ENCODE data around the gene UGT2B28. TPM values are rescaled to one million over a fixed set of nuclear protein-coding genes. Genes with fewer than 3 reads are reported as not detected.
A peak's percentile ranks its signal among the peaks of the same experiment; 100 is the strongest.
"Not testable (repeated sequence)": the region's sequence is repeated elsewhere in the genome, so short reads cannot be mapped to it uniquely, and the experiment has no call there.

Gene UGT2B28
- total RNA-seq: not detected

DNA sequence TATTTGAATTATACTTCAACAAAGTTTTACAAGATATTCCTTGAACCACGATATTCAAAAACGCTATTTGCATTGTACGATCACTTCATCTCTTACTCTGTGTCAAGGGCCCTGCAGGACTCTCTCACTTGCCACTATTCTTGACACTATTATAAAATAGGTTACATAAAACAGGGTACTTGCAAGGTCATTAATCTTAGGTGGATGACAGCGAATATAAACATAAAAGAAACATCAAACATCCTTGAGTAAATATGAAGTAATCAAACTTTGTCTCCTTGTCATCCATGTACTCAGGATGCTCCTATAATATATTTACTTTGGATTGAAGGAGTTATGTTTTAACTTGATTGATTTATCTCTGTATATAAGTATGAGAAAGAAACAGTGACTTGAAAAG lies at the start of gene UGT2B28:
UGT2B28 (plus strand) TSS at position 395 of the 400 bp plus-strand sequence. CDS start 26 bp downstream, outside the sequence.
- not testable (repeated sequence) for DNase-seq (ENCODE audit: low spot score in 2 of 2); FAIRE-seq

DNA sequence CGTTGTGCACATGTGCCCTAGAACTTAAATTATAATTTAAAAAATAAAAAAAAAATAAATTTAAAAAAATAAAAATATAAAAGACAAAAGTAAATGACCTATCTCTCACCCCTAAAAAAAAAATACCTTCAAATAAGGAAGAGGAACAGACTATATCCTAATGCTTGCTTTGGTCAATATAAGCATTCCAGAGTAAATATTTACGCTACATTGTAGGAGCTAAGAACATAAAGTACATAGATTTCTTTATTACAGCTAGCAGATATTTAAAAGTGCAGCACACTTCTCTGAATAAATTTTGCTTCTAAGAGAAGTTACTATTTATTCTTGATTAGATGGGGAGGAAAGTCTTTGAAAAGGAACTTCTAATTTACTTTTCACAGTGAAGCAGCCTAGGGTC lies 41.2 kb upstream of the UGT2B28 start:
- DNase-seq (ENCODE audit: low spot score in 2 of 2) (no peak), FAIRE-seq (no peak)

DNA sequence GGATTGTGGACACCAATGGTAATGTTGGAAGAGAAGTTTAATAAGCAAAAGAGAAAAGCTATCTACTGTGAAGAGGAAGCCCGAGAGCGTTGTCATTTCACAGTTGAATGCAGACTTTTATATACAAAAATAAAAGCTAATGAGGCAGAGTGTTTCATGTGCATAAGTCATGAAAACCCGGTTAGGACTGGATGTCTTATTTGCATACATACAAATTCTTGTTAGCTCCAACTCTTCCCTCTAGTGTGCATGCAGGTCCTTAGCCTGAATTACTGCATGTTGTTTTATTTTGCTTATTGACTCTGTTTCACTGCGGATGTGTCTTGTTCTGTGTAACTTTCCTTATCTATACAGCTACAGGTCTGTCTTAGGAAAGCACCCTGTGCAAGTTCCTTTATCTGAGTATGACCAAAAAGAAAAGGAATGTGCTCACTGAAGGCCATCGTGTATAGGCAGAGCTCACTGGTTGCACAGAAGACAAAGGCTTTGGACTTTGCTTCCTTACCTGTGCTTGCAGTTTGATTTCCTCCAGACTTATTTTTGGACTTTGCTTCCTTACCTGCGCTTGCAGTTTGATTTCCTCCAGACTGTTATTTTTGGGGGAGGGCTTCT lies 40.6 kb upstream of the UGT2B28 start:
- DNase-seq (ENCODE audit: low spot score in 2 of 2): no peak
- no peak for FAIRE-seq

DNA sequence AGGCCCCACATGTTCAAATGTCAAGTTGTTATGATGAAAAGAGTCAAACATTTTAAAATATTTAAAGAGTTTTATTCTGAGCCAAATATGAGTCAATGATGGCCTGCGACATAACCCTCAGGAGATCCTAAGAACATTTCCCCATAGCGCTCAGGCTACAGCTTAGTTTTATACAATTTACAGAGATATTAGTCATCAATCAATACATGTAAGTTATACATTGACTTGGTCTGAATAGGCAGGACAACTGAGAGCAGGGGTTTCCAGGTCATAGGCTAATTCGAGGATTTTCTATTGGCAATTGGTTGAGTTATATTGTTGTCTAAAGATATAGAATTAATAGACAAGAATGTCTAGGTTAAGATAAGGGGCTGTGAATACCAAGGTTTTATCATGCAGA lies 39.5 kb upstream of the UGT2B28 start:
- FAIRE-seq; DNase-seq (ENCODE audit: low spot score in 2 of 2): not testable (repeated sequence)

DNA sequence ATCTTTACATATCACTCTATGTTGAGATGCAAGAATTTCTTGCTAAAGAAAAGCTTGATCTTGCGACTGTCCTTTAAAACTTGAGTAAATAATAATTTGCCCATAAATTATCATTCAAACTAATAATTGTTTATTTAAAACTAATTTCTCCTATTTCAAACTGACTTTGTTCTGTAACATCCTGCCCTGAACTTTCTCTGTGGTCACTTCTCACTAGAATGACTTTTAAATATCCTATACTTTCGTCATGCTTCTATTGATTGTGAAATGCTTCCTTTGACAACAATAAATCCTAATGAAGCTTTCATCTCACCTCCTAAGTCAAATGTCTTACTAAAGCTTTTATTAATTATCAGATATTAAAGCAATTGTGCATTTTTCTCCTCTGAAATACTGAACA lies 38.5 kb upstream of the UGT2B28 start:
- not testable (repeated sequence) for DNase-seq (ENCODE audit: low spot score in 2 of 2); FAIRE-seq

DNA sequence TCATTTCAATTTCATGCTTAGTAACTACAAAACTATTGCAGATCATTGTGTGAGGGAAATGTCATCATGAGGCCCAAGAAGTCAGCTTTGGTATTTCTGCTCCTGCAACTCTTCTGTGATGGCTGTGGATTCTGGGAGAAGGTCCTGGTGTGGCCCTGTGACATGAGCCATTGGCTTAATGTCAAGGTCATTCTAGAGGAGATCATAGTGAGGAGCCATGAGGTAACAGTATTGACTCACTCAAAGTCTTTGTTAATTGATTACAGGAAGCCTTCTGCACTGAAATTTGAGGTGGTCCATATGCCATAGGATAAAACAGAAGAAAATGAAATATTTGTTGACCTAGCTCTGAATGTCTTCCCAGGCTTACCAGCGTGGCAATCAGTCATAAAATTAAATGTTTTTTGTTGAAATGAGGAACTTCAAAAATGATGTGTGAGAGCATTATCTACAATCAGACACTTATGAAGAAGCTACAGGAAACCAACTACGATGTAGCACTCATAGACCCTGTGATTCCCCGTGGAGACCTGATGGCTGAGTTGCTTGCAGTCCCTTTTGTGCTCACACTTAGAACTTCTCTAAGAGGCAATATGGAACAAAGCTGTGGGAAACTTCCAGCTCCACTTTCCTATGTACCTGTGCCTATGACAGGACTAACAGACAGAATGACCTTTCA lies 37.6 kb upstream of the UGT2B28 start:
- not testable (repeated sequence) for FAIRE-seq; DNase-seq (ENCODE audit: low spot score in 2 of 2)

DNA sequence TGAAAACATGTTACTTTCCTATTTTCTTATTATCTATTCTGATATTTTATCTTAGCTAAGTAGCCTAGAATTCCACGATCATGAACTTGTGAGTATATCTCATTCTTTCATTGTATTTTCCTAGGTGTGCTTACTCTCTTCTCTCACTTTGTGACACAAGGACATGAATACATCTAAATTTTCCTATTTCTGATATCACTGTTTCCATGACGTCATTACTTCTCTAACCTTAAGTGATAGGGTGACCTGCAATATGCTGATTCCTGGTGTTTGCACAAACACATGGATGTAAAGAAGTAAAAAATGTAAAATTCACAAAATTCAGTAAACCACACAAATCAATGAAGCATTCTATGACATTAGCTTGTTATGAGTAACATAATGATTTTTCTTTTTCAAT lies 29.4 kb upstream of the UGT2B28 start:
- peak; percentile 45 for FAIRE-seq
- not testable (repeated sequence) for DNase-seq (ENCODE audit: low spot score in 2 of 2)

DNA sequence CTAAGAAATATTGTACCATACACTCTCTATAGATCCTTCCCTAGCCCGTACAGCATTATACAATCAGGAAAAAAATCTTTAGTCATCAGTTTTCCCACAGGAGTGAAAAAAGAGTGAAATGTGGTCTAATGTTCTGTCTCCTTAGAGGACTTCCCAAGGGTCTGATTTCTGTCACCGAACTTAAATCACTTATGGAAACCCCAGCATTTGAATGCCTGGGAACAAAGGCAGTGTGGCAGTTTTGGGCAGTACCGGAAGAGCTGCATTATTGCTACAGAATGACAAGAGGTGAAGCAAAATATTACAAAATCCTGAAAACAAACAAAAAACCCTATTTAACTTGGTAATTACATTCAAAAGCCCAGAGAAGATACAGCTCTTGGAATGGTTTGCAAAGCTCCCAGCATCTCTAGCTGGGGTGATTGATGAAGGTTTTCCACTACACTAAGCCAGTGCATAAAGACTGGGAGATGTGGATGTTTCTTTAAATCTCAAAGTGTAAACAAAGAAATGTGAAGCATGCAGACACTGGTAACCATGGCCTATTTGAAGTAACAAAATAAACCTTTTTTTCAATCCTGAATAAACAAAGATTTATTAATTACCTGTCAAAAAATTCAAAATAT lies 27.0 kb upstream of the UGT2B28 start:
- not testable (repeated sequence) for FAIRE-seq; DNase-seq (ENCODE audit: low spot score in 2 of 2)

DNA sequence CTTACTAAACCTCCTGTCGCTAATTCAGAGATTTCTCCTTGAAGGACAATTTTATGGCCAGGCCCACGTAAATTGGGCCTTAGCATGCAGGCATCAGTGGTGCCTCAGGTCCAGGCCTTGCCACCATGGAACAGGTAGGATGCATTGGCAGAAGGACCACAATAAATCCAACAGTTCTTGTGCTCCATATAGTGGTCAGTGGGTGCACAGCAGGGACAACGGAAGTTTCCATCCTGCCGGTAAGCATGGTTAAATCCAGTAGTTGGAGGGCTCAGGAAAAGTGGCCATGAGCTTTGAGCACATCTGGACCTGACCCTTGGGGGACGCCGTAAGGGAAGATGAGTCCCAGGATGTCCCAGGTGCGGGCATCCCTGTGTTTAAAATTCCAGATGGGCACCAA lies 11.7 kb upstream of the UGT2B28 start:
- FAIRE-seq: not testable (repeated sequence)

DNA sequence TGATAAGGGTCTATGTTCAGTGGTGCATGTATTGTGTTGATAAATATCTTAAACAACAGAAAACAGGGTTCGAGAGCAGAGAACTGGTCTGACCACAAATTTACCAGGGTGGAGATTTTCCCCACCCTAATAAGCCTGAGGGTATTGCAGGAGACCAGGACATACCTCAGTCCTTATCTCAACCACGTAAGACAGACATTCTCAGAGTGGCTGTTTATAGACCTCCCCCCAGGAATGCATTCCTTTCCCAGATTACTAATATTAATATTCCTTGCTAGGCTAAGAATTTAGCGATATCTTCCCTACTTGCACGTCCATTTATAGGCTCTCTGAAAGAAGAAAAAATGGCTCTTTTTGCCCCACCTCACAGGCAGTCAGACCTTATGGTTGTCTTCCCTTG lies 16.1 kb downstream of the UGT2B28 start:
- DNase-seq (ENCODE audit: low spot score in 2 of 2); FAIRE-seq: not testable (repeated sequence)

More for the DNA sequence above, 11.7 kb upstream of the UGT2B28 start:
- not testable (repeated sequence) for DNase-seq (ENCODE audit: low spot score in 2 of 2)

DNA sequence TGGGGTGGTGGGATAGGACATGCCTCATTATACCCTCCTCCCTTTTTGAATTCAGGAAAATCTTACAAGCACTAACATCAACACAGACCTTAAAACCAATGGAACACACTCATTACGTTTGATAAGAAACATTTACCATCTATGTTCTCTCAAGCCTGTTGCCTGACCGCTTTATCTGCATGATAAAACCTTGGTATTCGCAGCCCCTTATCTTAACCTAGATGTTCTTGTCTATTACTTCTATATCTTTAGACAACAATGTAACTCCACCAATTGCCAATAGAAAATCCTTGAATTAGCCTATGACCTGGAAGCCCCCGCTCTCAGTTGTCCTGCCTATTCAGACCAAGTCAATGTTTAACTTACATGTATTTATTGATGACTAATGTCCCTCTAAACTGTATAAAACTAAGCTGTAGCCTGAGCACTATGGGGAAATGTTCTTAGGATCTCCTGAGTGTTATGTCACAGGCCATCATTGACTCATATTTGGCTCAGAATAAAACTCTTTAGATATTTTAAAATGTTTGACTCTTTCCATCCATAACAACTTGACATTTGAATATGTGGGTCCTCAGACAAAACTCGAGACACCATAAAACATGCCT lies 28.3 kb downstream of the UGT2B28 start:
- not testable (repeated sequence) for DNase-seq (ENCODE audit: low spot score in 2 of 2); FAIRE-seq

DNA sequence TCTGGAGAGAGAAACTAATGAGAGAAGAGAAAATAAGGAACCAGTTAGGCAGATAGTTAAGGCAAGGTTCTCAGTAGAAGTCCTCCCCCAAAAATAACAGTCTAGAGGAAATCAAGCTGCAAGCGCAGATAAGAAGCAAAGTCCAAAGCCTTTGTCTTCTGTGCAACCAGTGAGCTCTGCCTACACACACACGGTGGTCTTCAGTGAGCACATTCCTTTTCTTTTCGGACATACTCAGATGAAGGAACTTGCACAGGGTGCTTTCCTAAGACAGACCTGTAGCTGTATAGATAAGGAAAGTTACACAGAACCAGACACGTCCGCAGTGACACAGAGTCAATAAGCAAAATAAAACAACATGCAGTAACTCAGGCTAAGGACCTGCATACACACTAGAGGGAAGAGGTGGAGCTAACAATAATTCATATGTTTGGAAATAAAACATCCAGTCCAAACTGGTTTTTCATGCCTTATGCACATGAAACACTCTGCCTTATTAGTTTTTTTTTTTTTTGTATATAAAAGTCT lies 29.3 kb downstream of the UGT2B28 start:
- DNase-seq (ENCODE audit: low spot score in 2 of 2); FAIRE-seq: not testable (repeated sequence)

DNA sequence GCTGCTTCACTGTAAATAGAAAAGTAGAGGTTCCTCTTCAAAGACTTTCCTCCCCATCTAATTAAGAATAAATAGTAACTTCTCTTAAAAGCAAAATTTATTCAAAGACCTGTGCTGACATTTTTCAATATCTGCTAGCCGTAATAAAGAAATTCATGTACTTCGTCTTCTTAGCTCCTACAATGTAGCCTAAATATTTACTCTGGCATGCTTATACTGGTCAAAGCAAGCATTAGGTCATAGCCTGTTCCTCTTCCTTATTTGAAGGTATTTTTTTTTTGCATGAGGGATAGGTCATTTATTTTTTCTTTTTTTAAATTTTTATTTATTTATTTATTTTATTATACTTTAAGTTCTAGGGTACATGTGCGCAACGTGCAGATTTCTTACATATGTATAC lies 30.0 kb downstream of the UGT2B28 start:
- DNase-seq (ENCODE audit: low spot score in 2 of 2); FAIRE-seq: not testable (repeated sequence)

DNA sequence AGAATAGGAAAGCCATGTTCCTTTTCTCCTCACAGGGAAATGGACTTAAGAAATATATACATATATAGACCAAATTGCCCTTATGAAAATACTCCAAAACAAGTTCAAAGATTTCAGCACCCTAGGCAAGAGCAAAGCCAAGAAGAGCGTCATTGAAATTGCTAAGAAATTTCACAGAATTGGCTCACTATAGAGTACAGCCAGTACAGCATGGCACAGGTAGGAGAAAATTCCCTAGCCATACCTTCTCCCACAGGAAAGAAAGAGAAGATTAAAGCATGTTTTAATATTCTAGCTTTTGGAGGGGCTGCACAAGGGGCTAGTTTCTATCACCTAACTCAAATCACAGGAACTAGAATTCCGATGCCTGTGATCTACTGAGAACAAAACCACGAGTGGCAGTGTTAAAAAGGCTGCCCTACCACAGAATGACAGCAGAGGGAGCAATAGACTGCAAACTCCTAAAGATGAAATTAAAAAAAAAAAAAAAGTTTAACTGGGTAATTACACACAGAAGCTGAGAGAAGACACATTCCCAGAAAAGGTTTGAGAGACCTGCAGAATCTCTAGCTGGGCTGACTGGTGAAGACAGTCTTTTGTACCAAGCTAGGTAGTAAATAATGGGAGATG lies 37.5 kb downstream of the UGT2B28 start:
- FAIRE-seq: peak; percentile 86
- not testable (repeated sequence) for DNase-seq (ENCODE audit: low spot score in 2 of 2)

DNA sequence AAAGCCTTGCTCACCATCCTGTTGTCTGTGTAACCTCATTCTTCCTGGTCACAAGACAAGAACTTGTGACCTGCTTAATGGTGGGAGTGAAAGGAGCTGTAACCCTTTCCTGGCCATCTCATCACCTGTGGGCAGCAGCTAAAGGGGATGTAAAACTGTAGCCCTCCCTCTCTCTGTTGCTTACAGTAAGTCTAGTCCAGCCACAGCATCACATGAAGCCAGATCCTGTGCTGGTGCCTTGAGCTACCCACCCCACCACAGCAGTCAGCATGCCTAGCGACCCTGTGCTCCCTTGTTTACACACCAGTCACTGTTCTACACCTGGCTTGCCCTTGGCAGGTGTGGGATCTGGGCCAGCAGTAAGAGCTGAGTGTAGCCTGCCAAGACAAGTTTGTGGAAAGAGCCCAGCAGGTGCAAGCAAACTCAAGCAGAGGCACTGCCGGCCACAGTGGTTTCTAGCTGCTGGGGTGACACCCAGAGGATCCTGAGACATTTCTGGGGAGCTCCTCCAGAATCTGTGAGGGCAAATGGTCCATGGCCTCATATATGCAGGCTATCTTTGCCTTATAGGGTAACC lies 41.0 kb downstream of the UGT2B28 start:
- DNase-seq (ENCODE audit: low spot score in 2 of 2) (no peak), FAIRE-seq (no peak)

DNA sequence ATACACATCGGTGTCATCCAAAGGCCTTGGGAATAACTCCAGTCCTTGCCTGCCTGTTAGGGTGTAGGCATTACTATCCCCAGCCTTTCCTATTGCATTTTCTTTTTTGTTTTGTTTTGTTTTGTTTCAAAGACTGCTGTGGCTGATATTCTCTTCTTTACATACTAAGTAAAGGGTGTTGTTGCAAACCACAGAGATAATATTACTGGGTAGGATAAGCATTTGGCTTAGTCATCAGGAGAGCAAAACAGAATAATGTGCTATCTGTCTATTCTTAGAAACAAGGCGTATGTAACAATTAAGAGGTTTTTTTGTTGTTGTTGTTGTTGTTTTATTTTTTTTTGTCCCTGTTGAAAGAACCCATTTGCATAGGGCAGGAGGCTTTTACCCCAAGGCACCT lies 41.8 kb downstream of the UGT2B28 start:
- FAIRE-seq (no peak), DNase-seq (ENCODE audit: low spot score in 2 of 2) (no peak)

DNA sequence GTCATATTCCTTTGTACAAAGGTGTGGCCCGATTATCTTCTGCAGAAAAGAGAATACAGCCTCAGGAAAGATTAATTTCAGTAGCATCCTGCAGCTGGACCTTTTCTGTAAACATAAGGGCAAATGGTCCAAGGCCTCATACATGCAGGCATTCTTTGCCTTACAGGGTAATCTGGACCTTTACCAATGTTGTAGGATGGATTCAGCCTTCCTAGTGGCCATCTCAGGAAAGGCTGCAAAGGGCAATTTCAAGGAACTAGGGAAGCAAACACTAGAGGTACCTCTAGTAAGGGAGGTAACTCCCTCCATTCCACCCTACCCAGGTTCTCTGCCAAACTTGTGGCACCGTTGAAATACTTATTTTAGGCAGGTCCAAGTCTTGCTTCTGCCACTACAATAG lies 43.0 kb downstream of the UGT2B28 start:
- DNase-seq (ENCODE audit: low spot score in 2 of 2) (no peak), FAIRE-seq (no peak)

DNA sequence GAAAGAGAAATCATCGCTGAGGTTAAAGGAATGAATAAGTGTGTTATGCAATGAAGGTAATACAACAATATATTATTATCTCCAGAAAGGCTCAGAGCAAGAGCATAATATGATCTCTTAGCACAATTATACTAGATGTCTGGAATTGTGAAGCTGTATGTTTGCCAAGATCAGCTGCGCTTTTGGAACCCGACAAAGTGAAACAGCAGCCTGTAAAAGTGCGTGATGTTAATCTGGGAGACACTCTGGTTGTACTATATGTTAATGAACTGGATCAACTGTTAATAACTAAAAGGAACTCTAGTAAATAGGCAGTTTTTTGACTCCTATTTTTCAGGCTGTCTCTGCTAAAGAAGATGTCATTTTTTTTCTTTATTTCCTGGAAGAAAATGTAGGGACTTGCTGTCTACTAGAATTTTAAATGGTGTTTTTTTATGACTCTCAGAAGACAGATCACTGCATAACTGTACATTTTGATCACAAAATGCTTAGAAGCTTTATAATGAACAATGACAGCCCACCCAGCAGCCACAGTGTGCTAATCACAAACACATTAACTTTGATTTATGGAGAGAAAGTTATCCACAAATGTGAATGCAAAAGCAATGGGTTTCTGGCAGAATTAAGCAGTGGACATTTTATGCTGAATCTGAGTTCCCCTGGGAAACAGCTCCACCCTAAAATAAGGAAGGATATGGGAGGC lies 50.2 kb downstream of the UGT2B28 start:
- FAIRE-seq: no peak

DNA sequence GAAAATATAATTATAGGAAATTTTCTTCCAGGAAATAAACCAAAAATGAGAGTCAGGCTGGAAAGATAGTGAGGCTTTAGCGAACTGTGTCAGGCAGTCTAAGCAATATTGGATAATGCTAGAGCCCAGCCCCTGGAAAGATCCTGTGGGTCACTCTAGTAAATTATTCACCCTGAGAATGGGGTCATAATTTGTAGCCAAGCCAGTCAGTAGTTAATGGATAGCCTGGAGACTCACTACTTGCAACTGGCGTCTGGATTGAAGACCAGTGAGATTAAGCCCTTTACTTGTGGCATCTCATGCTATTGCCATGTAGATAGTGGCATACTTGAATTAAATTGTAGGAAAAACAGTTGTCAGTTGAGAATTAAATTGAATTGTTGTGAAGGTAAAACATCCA lies 51.0 kb downstream of the UGT2B28 start:
- not testable (repeated sequence) for FAIRE-seq; DNase-seq (ENCODE audit: low spot score in 2 of 2)

More for the DNA sequence above, 50.2 kb downstream of the UGT2B28 start:
- DNase-seq (ENCODE audit: low spot score in 2 of 2): no peak
